Occipital lobe (tissue), 2 donors: ENCODE results near the gene C10orf120. TPM values are rescaled to one million over a fixed set of nuclear protein-coding genes. Genes with fewer than 3 reads are reported as not detected.

ENCODE experiments used
- DNase-seq: peaks from one replicate; lab custom pipeline; 2025; lab: John Stamatoyannopoulos, UW
- total RNA-seq: library from RNA; depleted of rRNA; stranded (reverse); fragments of >200 nt; gene quantifications from one replicate; pipeline ENCODE4 v1.2.3, GENCODE V29; 2014

Gene C10orf120
- total RNA-seq, 1 donor from 2014 or later = not detected

- no peak for DNase-seq
Measured at GRCh38 chr10:122662231-122662630, 37.4 kb downstream of the C10orf120 start.

GRCh38 chr10:122660696-122661095, 39.0 kb downstream of the C10orf120 start:
- no peak for DNase-seq

- no peak for DNase-seq
Measured at GRCh38 chr10:122659651-122660050, 40.0 kb downstream of the C10orf120 start.

GRCh38 chr10:122659126-122659525, 40.5 kb downstream of the C10orf120 start:
- no peak for DNase-seq

GRCh38 chr10:122658356-122659049, 41.1 kb downstream of the C10orf120 start:
- no peak for DNase-seq

- DNase-seq = no peak
Measured at GRCh38 chr10:122657729-122658128, 41.9 kb downstream of the C10orf120 start.

- DNase-seq = no peak
Measured at GRCh38 chr10:122657255-122657654, 42.4 kb downstream of the C10orf120 start.

GRCh38 chr10:122656741-122657140, 42.9 kb downstream of the C10orf120 start:
- DNase-seq = no peak

- DNase-seq = no peak
Measured at GRCh38 chr10:122656308-122656705, 43.3 kb downstream of the C10orf120 start.

- DNase-seq = no peak
Measured at GRCh38 chr10:122655524-122656307, 43.9 kb downstream of the C10orf120 start.

GRCh38 chr10:122650331-122650730, 49.3 kb downstream of the C10orf120 start:
- DNase-seq = no peak

GRCh38 chr10:122649903-122650302, 49.7 kb downstream of the C10orf120 start:
- DNase-seq = no peak

- peak; percentile 31 for DNase-seq
Measured at GRCh38 chr10:122648599-122649428, 50.8 kb downstream of the C10orf120 start.

Other genes with a start within 250 kb of the C10orf120 start
- not detected for gene ARMS2, start 245.2 kb downstream of the C10orf120 start, total RNA-seq
- gene HTRA1, start 238.3 kb downstream of the C10orf120 start, total RNA-seq = 58.5 TPM
- gene DMBT1, start 139.1 kb downstream of the C10orf120 start, total RNA-seq = 0.16 TPM
- 0.31 TPM for gene CUZD1, start 146.0 kb upstream of the C10orf120 start, total RNA-seq
- gene FAM24B, start 179.7 kb upstream of the C10orf120 start, total RNA-seq = 3.9 TPM
- gene FAM24A, start 210.8 kb upstream of the C10orf120 start, total RNA-seq = not detected